Measurements from ENCODE around the gene GSTCD.
"Not testable (repeated sequence)": the region's sequence is repeated elsewhere in the genome, so short reads cannot be mapped to it uniquely, and the experiment has no call there.

Gene GSTCD

GRCh38 chr4:105708181-105709080 lies at the start of gene GSTCD, which contains the start of gene INTS12:
Gene GSTCD (plus strand): TSS chr4:105708784. CDS start chr4:105717614, 8,830 bp downstream.
Gene INTS12 (minus strand): TSS chr4:105708689. CDS start chr4:105700005, 8,684 bp downstream.
- in situ Hi-C loops (cut with MboI; ENCODE audit: low pct_unique_long_range_greater_than_20kb, low sequenced_read_pairs), result no loop called here
- peak; percentile 95 for DNase-seq

GRCh38 chr4:105659190-105659589 lies 49.4 kb upstream of the GSTCD start:
- no peak for DNase-seq
- in situ Hi-C loops (cut with MboI; ENCODE audit: low pct_unique_long_range_greater_than_20kb, low sequenced_read_pairs), result no loop called here

GRCh38 chr4:105661028-105661427 lies 47.6 kb upstream of the GSTCD start:
- in situ Hi-C loops (cut with MboI; ENCODE audit: low pct_unique_long_range_greater_than_20kb, low sequenced_read_pairs), result no loop called here
- no peak for DNase-seq

GRCh38 chr4:105662935-105663675 lies 45.5 kb upstream of the GSTCD start:
- in situ Hi-C loops (cut with MboI; ENCODE audit: low pct_unique_long_range_greater_than_20kb, low sequenced_read_pairs), result no loop called here

GRCh38 chr4:105666693-105667092 lies 41.9 kb upstream of the GSTCD start:
- in situ Hi-C loops (cut with MboI; ENCODE audit: low pct_unique_long_range_greater_than_20kb, low sequenced_read_pairs), result no loop called here
- DNase-seq, result peak; percentile 39

More at GRCh38 chr4:105662935-105663675, 45.5 kb upstream of the GSTCD start:
- DNase-seq, result no peak

- DNase-seq, result no peak
- in situ Hi-C loops (cut with MboI; ENCODE audit: low pct_unique_long_range_greater_than_20kb, low sequenced_read_pairs), result no loop called here
Measured at GRCh38 chr4:105670684-105671083, 37.9 kb upstream of the GSTCD start.

GRCh38 chr4:105671301-105671700 lies 37.3 kb upstream of the GSTCD start:
- no peak for DNase-seq
- in situ Hi-C loops (cut with MboI; ENCODE audit: low pct_unique_long_range_greater_than_20kb, low sequenced_read_pairs), result no loop called here

- no peak for DNase-seq
- in situ Hi-C loops (cut with MboI; ENCODE audit: low pct_unique_long_range_greater_than_20kb, low sequenced_read_pairs), result no loop called here
Measured at GRCh38 chr4:105674011-105674410, 34.6 kb upstream of the GSTCD start.

- in situ Hi-C loops (cut with MboI; ENCODE audit: low pct_unique_long_range_greater_than_20kb, low sequenced_read_pairs), result no loop called here
- DNase-seq, result no peak
Measured at GRCh38 chr4:105677709-105678108, 30.9 kb upstream of the GSTCD start.

- in situ Hi-C loops (cut with MboI; ENCODE audit: low pct_unique_long_range_greater_than_20kb, low sequenced_read_pairs), result no loop called here
- no peak for DNase-seq
Measured at GRCh38 chr4:105679186-105679585, 29.4 kb upstream of the GSTCD start.

GRCh38 chr4:105683038-105683437 lies 25.5 kb upstream of the GSTCD start:
- in situ Hi-C loops (cut with MboI; ENCODE audit: low pct_unique_long_range_greater_than_20kb, low sequenced_read_pairs), result no loop called here
- no peak for DNase-seq

- no peak for DNase-seq
- in situ Hi-C loops (cut with MboI; ENCODE audit: low pct_unique_long_range_greater_than_20kb, low sequenced_read_pairs), result no loop called here
Measured at GRCh38 chr4:105686571-105686970, 22.0 kb upstream of the GSTCD start.

- in situ Hi-C loops (cut with MboI; ENCODE audit: low pct_unique_long_range_greater_than_20kb, low sequenced_read_pairs); DNase-seq: not testable (repeated sequence)
Measured at GRCh38 chr4:105694812-105695211, 13.8 kb upstream of the GSTCD start.

- in situ Hi-C loops (cut with MboI; ENCODE audit: low pct_unique_long_range_greater_than_20kb, low sequenced_read_pairs); DNase-seq: not testable (repeated sequence)
Measured at GRCh38 chr4:105695832-105696231, 12.8 kb upstream of the GSTCD start.

GRCh38 chr4:105698607-105699006 lies 10.0 kb upstream of the GSTCD start:
- in situ Hi-C loops (cut with MboI; ENCODE audit: low pct_unique_long_range_greater_than_20kb, low sequenced_read_pairs), result no loop called here

GRCh38 chr4:105707782-105708180 lies 803 bp upstream of the GSTCD start:
- in situ Hi-C loops (cut with MboI; ENCODE audit: low pct_unique_long_range_greater_than_20kb, low sequenced_read_pairs), result no loop called here
- no peak for DNase-seq

More at GRCh38 chr4:105698607-105699006, 10.0 kb upstream of the GSTCD start:
- DNase-seq, result no peak

GRCh38 chr4:105709081-105709450 lies 482 bp downstream of the GSTCD start:
- peak; percentile 62 for DNase-seq
- in situ Hi-C loops (cut with MboI; ENCODE audit: low pct_unique_long_range_greater_than_20kb, low sequenced_read_pairs), result no loop called here

GRCh38 chr4:105710012-105710600 lies 1.5 kb downstream of the GSTCD start:
- no peak for DNase-seq

GRCh38 chr4:105710678-105711077 lies 2.1 kb downstream of the GSTCD start:
- no peak for DNase-seq
- in situ Hi-C loops (cut with MboI; ENCODE audit: low pct_unique_long_range_greater_than_20kb, low sequenced_read_pairs), result no loop called here

More at GRCh38 chr4:105710012-105710600, 1.5 kb downstream of the GSTCD start:
- in situ Hi-C loops (cut with MboI; ENCODE audit: low pct_unique_long_range_greater_than_20kb, low sequenced_read_pairs), result no loop called here

- no peak for DNase-seq
- in situ Hi-C loops (cut with MboI; ENCODE audit: low pct_unique_long_range_greater_than_20kb, low sequenced_read_pairs), result no loop called here
Measured at GRCh38 chr4:105712766-105713165, 4.2 kb downstream of the GSTCD start.
